Measurements from ENCODE around the gene NPFFR1. TPM values are rescaled to one million over a fixed set of nuclear protein-coding genes. Genes with fewer than 3 reads are reported as not detected.
A peak's percentile ranks its signal among the peaks of the same experiment; 100 is the strongest.

Gene NPFFR1
- total RNA-seq, 1 experiment from 2014 or later, result not detected

GRCh38 chr10:70233109-70233938 is 50.5 kb downstream of the NPFFR1 start, which contains the start of gene PPA1:
Gene PPA1, minus strand, starts transcription at chr10:70233429. Its CDS starts 102 bp downstream, at chr10:70233327.
- Histone ChIP-seq H3K27me3 (ENCODE audit: insufficient read depth, low read length) (no peaks in the 10 kb centered on the region), H2BK12ac (ENCODE audit: insufficient read length, low read depth, low read length) (no peak within 1 kb of the TSS), H2BK15ac (ENCODE audit: low read depth, low read length) (no peak within 1 kb of the TSS), H3K9ac (ENCODE audit: extremely low read depth, insufficient read length, low read length) (peak within 1 kb of the TSS; percentile 59), H3K9me3 (ENCODE audit: control insufficient read depth, low read depth, low read length) (no peaks in the 10 kb centered on the region), H3K79me2 (ENCODE audit: insufficient read depth, low read length) (peaks cover 5% of the 10 kb centered on the region; the same call in 1 of the 2 replicates), H2AFZ (ENCODE audit: low read length) (peak within 1 kb of the TSS; percentile 25), H3K14ac (ENCODE audit: insufficient read depth, low read length) (peak within 1 kb of the TSS; percentile 21), H3K27ac (ENCODE audit: insufficient read length, low read depth, low read length) (no peak within 1 kb of the TSS), H2BK5ac (ENCODE audit: insufficient read length, low read length) (no peak within 1 kb of the TSS), H3T11ph (ENCODE audit: low read length) (no peak within 1 kb of the TSS), H4K8ac (replicated peaks; ENCODE audit: insufficient read length, low read depth, low read length) (no peak within 1 kb of the TSS), H4K20me1 (ENCODE audit: control insufficient read depth, insufficient read depth, insufficient read length) (no peaks in the 10 kb centered on the region), H3K4me2 (ENCODE audit: insufficient read depth, insufficient read length, low read length) (peak within 1 kb of the TSS; percentile 92), H3K23ac (ENCODE audit: insufficient read length, low read depth, low read length) (no peak within 1 kb of the TSS), H3K4ac (ENCODE audit: low read depth, low read length) (no peak within 1 kb of the TSS), H2AK5ac (ENCODE audit: insufficient read length, low read length) (no peak within 1 kb of the TSS), H2BK120ac (ENCODE audit: low read depth, low read length, poor library complexity, severe bottlenecking) (no peak within 1 kb of the TSS), H2BK20ac (ENCODE audit: low read depth, low read length, poor library complexity, severe bottlenecking) (no peak within 1 kb of the TSS), H3K18ac (ENCODE audit: insufficient read length, low read depth, low read length) (peak within 1 kb of the TSS; percentile 3), H4K91ac (ENCODE audit: insufficient read length, low read depth, low read length) (no peak within 1 kb of the TSS), H3K4me1 (ENCODE audit: insufficient read depth, low read length) (no peaks in the 10 kb centered on the region), H3K79me1 (ENCODE audit: insufficient read depth, low read depth, low read length, poor library complexity, severe bottlenecking) (no peaks in the 10 kb centered on the region), H3K23me2 (ENCODE audit: insufficient read length, low read depth, low read length, poor library complexity, severe bottlenecking) (peaks cover 14% of the 10 kb centered on the region), H3K56ac (ENCODE audit: insufficient read length, low read depth, low read length) (no peak within 1 kb of the TSS), H4K5ac (ENCODE audit: insufficient read length, low read depth, low read length) (no peak within 1 kb of the TSS)
- Mint-ChIP-seq H3K36me3 (ENCODE audit: insufficient read depth in 1 of 3, low read depth in 3 of 3) (peaks cover 9 to 32% (median 10%) of the 10 kb centered on the region in 3 experiments; a peak in 6 of 7 replicates), H3K9me3 (peaks cover 9 to 12% of the 10 kb centered on the region in 2 experiments), H3K4me1 (peaks cover 8 to 13% of the 10 kb centered on the region in 2 experiments), H3K27me3 (ENCODE audit: low read depth) (peaks cover 3% of the 10 kb centered on the region), H3K27ac (peak within 1 kb of the TSS; percentile 91 to 96 (median 91); a peak in 6 of 7 replicates), H3K4me3 (peak within 1 kb of the TSS; percentile 86)
- TF ChIP-seq CTCF (conservative IDR thresholded peaks at IDR 0.05), result peak; percentile 61
- DNase-seq, result peak; percentile 98
- no CpG with 5 or more reads among the region's 74 CpGs for WGBS (ENCODE audit: extremely low coverage, insufficient read length, low lambda C conversion rate)
